Measurements from ENCODE around the gene RIOK1. TPM values are rescaled to one million over a fixed set of nuclear protein-coding genes. Genes with fewer than 3 reads are reported as not detected.
"Not testable (repeated sequence)": the region's sequence is repeated elsewhere in the genome, so short reads cannot be mapped to it uniquely, and the experiment has no call there.

Gene RIOK1
- total RNA-seq: 10 to 100 TPM; 10.6 to 14.3 (median 13.3) TPM
- polyA plus RNA-seq: 7.7 TPM
- long read RNA-seq, donor 1, transcript RIOK1-202 (17 exons, 2,810 nt): major isoform, 38 of 62 reads
- long read RNA-seq, donor 1, partial matches to known transcripts: 15 of 62 reads
- long read RNA-seq, donor 1, other reads (novel, unspliced or antisense): 9 of 62 reads
- long read RNA-seq, donor 2, transcript RIOK1-202 (17 exons, 2,810 nt): major isoform, 12 of 15 reads
- long read RNA-seq, donor 2, partial matches to known transcripts: 0 of 15 reads
- long read RNA-seq, donor 2, other reads (novel, unspliced or antisense): 3 of 15 reads
- long read RNA-seq, donor 3, transcript RIOK1-202 (17 exons, 2,810 nt): major isoform, 91 of 164 reads
- long read RNA-seq, donor 3, partial matches to known transcripts: 50 of 164 reads
- long read RNA-seq, donor 3, other reads (novel, unspliced or antisense): 23 of 164 reads
- long read RNA-seq, donor 4, transcript RIOK1-202 (17 exons, 2,810 nt): major isoform, 22 of 22 reads
- long read RNA-seq, donor 4, partial matches to known transcripts: 0 of 22 reads
- long read RNA-seq, donor 4, other reads (novel, unspliced or antisense): 0 of 22 reads

- no peaks in the 10 kb centered on the region for H3K4me1 ChIP-seq (ENCODE audit: control insufficient read depth, insufficient read depth, low read length)
- peak; percentile 100 for ATAC-seq
- peak within 1 kb of the TSS; percentile 53 for H3K4me3 ChIP-seq (ENCODE audit: low read length)
- H3K9me3 ChIP-seq (ENCODE audit: control insufficient read depth, low read length): no peaks in the 10 kb centered on the region
- peak within 1 kb of the TSS; percentile 48 for H3K27ac ChIP-seq (ENCODE audit: low read length)
- H3K27me3 ChIP-seq (ENCODE audit: control insufficient read depth, insufficient read depth): no peaks in the 10 kb centered on the region
- intact Hi-C loops (cut with DNase I): loop anchor here in 2 of 4 donors (5.0 to 10.0 kb wide), 3 partner anchors 75 to 112 kb away; partner anchors contain the start of gene SSR1 (in 2 of the 2)
- under 1% methylated on average over 62 of the region's 62 CpGs for WGBS
- peak; percentile 97 to 98 (median 97) for DNase-seq
Measured at GRCh38 chr6:7389451-7390225, at the start of gene RIOK1, which contains the start of gene CAGE1. Gene RIOK1, plus strand, starts transcription at chr6:7389808. Its CDS starts 195 bp downstream, at chr6:7390003. Gene CAGE1, minus strand, starts transcription at chr6:7389742. Its CDS starts 2,569 bp downstream, at chr6:7387173.

DNA sequence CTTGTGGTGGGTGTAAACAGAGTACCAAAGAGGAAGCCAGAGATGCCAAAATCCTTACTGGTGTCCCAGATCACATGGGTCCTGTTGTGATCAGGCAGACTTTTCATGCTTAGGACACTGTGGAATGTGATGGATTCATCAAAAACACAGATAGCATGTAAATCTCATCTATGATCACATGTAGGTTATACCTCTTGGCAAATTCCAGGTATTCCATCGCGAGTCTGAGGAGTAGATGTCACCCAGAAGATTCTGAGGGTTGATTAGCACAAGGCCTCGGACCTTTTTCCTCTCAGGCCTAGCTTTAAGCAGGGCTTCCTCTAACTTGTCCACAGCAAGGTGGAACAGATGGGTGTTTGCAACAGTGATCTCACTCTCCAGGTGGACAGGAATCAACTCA lies 48.3 kb upstream of the RIOK1 start:
- Histone ChIP-seq H3K4me1 (ENCODE audit: control insufficient read depth, insufficient read depth, low read length) (no peaks in the 10 kb centered on the region), H3K27ac (ENCODE audit: low read length) (no peak overlapping the region), H3K27me3 (ENCODE audit: control insufficient read depth, insufficient read depth) (no peaks in the 10 kb centered on the region), H3K4me3 (ENCODE audit: low read length) (no peak overlapping the region), H3K9me3 (ENCODE audit: control insufficient read depth, low read length) (no peaks in the 10 kb centered on the region)
- no peak for ATAC-seq
- WGBS: 93% methylated on average over 3 of the region's 3 CpGs
- no peak for DNase-seq
- intact Hi-C loops (cut with DNase I): no loop called here

- WGBS: 63% methylated on average over 9 of the region's 9 CpGs
- H3K27me3 ChIP-seq (ENCODE audit: control insufficient read depth, insufficient read depth): no peaks in the 10 kb centered on the region
- H3K4me1 ChIP-seq (ENCODE audit: control insufficient read depth, insufficient read depth, low read length): no peaks in the 10 kb centered on the region
- H3K27ac ChIP-seq (ENCODE audit: low read length): peak overlapping the region; percentile 53
- no peak overlapping the region for H3K4me3 ChIP-seq (ENCODE audit: low read length)
- H3K9me3 ChIP-seq (ENCODE audit: control insufficient read depth, low read length): no peaks in the 10 kb centered on the region
- peak in 2 of 3 donors; percentile 21 to 54 for DNase-seq
- ATAC-seq: peak; percentile 89 to 92
- intact Hi-C loops (cut with DNase I): no loop called here
Measured at GRCh38 chr6:7341989-7342742, 47.4 kb upstream of the RIOK1 start.

- intact Hi-C loops (cut with DNase I): no loop called here
- DNase-seq: peak; percentile 22 to 74 (median 72)
- Histone ChIP-seq H3K9me3 (ENCODE audit: control insufficient read depth, low read length) (no peaks in the 10 kb centered on the region), H3K4me1 (ENCODE audit: control insufficient read depth, insufficient read depth, low read length) (no peaks in the 10 kb centered on the region), H3K27ac (ENCODE audit: low read length) (peak overlapping the region; percentile 23), H3K4me3 (ENCODE audit: low read length) (no peak overlapping the region), H3K27me3 (ENCODE audit: control insufficient read depth, insufficient read depth) (no peaks in the 10 kb centered on the region)
- no peak for ATAC-seq
- 78% methylated on average over 29 of the region's 29 CpGs for WGBS
Measured at GRCh38 chr6:7343546-7344475, 45.8 kb upstream of the RIOK1 start.

GRCh38 chr6:7344773-7345450 lies 44.7 kb upstream of the RIOK1 start:
- H3K9me3 ChIP-seq (ENCODE audit: control insufficient read depth, low read length); H3K4me3 ChIP-seq (ENCODE audit: low read length); H3K27me3 ChIP-seq (ENCODE audit: control insufficient read depth, insufficient read depth); DNase-seq; H3K4me1 ChIP-seq (ENCODE audit: control insufficient read depth, insufficient read depth, low read length); H3K27ac ChIP-seq (ENCODE audit: low read length); ATAC-seq; intact Hi-C loops (cut with DNase I): not testable (repeated sequence)
- 64% methylated on average over 10 of the region's 10 CpGs for WGBS

- 70% methylated on average over 2 of the region's 2 CpGs for WGBS
- H3K9me3 ChIP-seq (ENCODE audit: control insufficient read depth, low read length); DNase-seq; H3K4me3 ChIP-seq (ENCODE audit: low read length); H3K4me1 ChIP-seq (ENCODE audit: control insufficient read depth, insufficient read depth, low read length); H3K27ac ChIP-seq (ENCODE audit: low read length); ATAC-seq; H3K27me3 ChIP-seq (ENCODE audit: control insufficient read depth, insufficient read depth); intact Hi-C loops (cut with DNase I): not testable (repeated sequence)
Measured at GRCh38 chr6:7347551-7347997, 42.0 kb upstream of the RIOK1 start.

DNA sequence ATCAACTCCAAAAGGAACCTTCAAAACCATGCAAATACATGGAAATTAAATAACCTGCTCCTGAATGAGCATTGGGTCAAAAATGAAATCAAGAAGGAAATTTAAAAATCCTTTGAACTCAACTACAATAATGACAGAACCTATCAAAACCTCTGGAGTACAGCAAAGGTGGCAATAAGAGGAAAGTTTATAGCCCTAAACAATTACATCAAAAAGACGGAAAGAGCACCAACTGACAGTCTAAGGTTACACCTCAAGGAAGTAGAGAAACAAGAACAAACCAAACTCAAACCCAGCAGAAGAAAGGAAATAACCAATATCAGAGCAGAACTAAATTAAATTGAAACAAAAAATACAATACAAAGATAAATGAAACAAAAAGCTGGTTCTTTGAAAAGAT lies 39.0 kb upstream of the RIOK1 start:
- H3K27me3 ChIP-seq (ENCODE audit: control insufficient read depth, insufficient read depth); H3K9me3 ChIP-seq (ENCODE audit: control insufficient read depth, low read length); H3K4me3 ChIP-seq (ENCODE audit: low read length); DNase-seq; H3K4me1 ChIP-seq (ENCODE audit: control insufficient read depth, insufficient read depth, low read length); H3K27ac ChIP-seq (ENCODE audit: low read length); intact Hi-C loops (cut with DNase I); ATAC-seq: not testable (repeated sequence)
- WGBS: 80% methylated on average over 1 of the region's 1 CpG

DNA sequence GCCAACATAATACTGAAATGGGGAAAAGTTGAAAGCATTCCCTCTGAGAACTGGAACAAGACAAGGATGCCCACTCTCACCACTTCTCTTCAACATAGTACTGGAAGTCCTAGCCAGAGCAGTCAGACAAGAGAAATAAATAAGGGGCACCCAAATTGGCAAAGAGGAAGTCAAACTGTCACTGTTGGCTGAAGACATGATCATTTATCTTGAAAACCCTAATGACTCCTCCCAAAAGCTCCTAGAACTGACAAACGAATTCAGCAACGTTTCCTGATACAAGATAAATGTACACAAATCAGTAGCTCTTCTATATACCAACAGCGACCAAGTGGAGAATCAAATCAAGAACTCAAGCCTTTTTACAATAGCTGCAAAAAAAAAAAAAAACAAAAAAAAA lies 37.7 kb upstream of the RIOK1 start:
- intact Hi-C loops (cut with DNase I); H3K27me3 ChIP-seq (ENCODE audit: control insufficient read depth, insufficient read depth); H3K9me3 ChIP-seq (ENCODE audit: control insufficient read depth, low read length); H3K4me3 ChIP-seq (ENCODE audit: low read length); H3K27ac ChIP-seq (ENCODE audit: low read length); ATAC-seq; H3K4me1 ChIP-seq (ENCODE audit: control insufficient read depth, insufficient read depth, low read length); DNase-seq: not testable (repeated sequence)
- WGBS: 64% methylated on average over 3 of the region's 3 CpGs

GRCh38 chr6:7367408-7367807 lies 22.2 kb upstream of the RIOK1 start:
- ATAC-seq (no peak), DNase-seq (no peak)
- no peaks in the 10 kb centered on the region for H3K9me3 ChIP-seq (ENCODE audit: control insufficient read depth, low read length)
- no peaks in the 10 kb centered on the region for H3K4me1 ChIP-seq (ENCODE audit: control insufficient read depth, insufficient read depth, low read length)
- H3K27me3 ChIP-seq (ENCODE audit: control insufficient read depth, insufficient read depth): no peaks in the 10 kb centered on the region
- intact Hi-C loops (cut with DNase I): no loop called here
- no peak overlapping the region for H3K4me3 ChIP-seq (ENCODE audit: low read length)
- 69% methylated on average over 7 of the region's 7 CpGs for WGBS
- H3K27ac ChIP-seq (ENCODE audit: low read length): no peak overlapping the region
